ENCODE results near the gene EDN2. TPM values are rescaled to one million over a fixed set of nuclear protein-coding genes. Genes with fewer than 3 reads are reported as not detected.

The EDN2 gene
- total RNA-seq, 3 donors from 2014 or later = 2.3 to 3.8 TPM; not detected in 1

- Histone ChIP-seq H3K27me3 (no peaks in the 10 kb centered on the region), H3K27ac (no peak overlapping the region), H3K4me1 (peaks cover 8 to 13% of the 10 kb centered on the region in 2 donors), H3K9me3 (no peaks in the 10 kb centered on the region), H3K36me3 (no peaks in the 10 kb centered on the region), H3K4me3 (no peak overlapping the region)
- no peak for TF ChIP-seq POLR2AphosphoS5 (IDR thresholded peaks at IDR 0.05)
- TF ChIP-seq CTCF (IDR thresholded peaks at IDR 0.05) = no peak
- no peak for TF ChIP-seq POLR2A (IDR thresholded peaks at IDR 0.05)
- intact Hi-C loops (cut with DNase I; ENCODE audit: low total_unique reads) = no loop called here
- no peak for DNase-seq (ENCODE audit: low spot score in 2 of 2)
These were observed 50.2 kb downstream of the EDN2 start for GRCh38 chr1:41434306-41434705.

- TF ChIP-seq POLR2AphosphoS5 (IDR thresholded peaks at IDR 0.05) (no peak), CTCF (IDR thresholded peaks at IDR 0.05) (no peak), POLR2A (IDR thresholded peaks at IDR 0.05) (no peak)
- H3K36me3 ChIP-seq = no peaks in the 10 kb centered on the region
- peaks cover 8 to 13% of the 10 kb centered on the region in 2 donors for H3K4me1 ChIP-seq
- no peak for DNase-seq (ENCODE audit: low spot score in 2 of 2)
- no peak overlapping the region for H3K27ac ChIP-seq
- no peaks in the 10 kb centered on the region for H3K27me3 ChIP-seq
- no peak overlapping the region for H3K4me3 ChIP-seq
- H3K9me3 ChIP-seq = no peaks in the 10 kb centered on the region
- intact Hi-C loops (cut with DNase I; ENCODE audit: low total_unique reads) = no loop called here
These were observed 51.0 kb downstream of the EDN2 start for GRCh38 chr1:41433501-41433900.

- Histone ChIP-seq H3K4me1 (peaks cover 8 to 13% of the 10 kb centered on the region in 2 donors), H3K4me3 (peak overlapping the region in 1 of 3 donors; percentile 4), H3K36me3 (no peaks in the 10 kb centered on the region), H3K27ac (peak overlapping the region; percentile 38 to 76), H3K27me3 (no peaks in the 10 kb centered on the region), H3K9me3 (no peaks in the 10 kb centered on the region)
- intact Hi-C loops (cut with DNase I; ENCODE audit: low total_unique reads) = no loop called here
- DNase-seq (ENCODE audit: low spot score in 2 of 2) = peak; percentile 74 to 88
- TF ChIP-seq POLR2AphosphoS5 (IDR thresholded peaks at IDR 0.05) (peak in 1 of 3 donors; percentile 42), CTCF (IDR thresholded peaks at IDR 0.05) (peak; percentile 84 to 89 (median 85)), POLR2A (IDR thresholded peaks at IDR 0.05) (no peak)
These were observed 51.8 kb downstream of the EDN2 start for GRCh38 chr1:41432481-41433280.

- Histone ChIP-seq H3K4me3 (no peak overlapping the region), H3K4me1 (peaks cover 8 to 13% of the 10 kb centered on the region in 2 donors), H3K9me3 (no peaks in the 10 kb centered on the region), H3K36me3 (no peaks in the 10 kb centered on the region), H3K27me3 (no peaks in the 10 kb centered on the region), H3K27ac (peak overlapping the region; percentile 38 to 76)
- no peak for DNase-seq (ENCODE audit: low spot score in 2 of 2)
- intact Hi-C loops (cut with DNase I; ENCODE audit: low total_unique reads) = no loop called here
- TF ChIP-seq POLR2A (IDR thresholded peaks at IDR 0.05) = no peak
- no peak for TF ChIP-seq POLR2AphosphoS5 (IDR thresholded peaks at IDR 0.05)
- TF ChIP-seq CTCF (IDR thresholded peaks at IDR 0.05) = no peak
These were observed 52.8 kb downstream of the EDN2 start for GRCh38 chr1:41431490-41432350.

- Histone ChIP-seq H3K9me3 (no peaks in the 10 kb centered on the region), H3K4me3 (no peak overlapping the region), H3K36me3 (no peaks in the 10 kb centered on the region), H3K27me3 (no peaks in the 10 kb centered on the region), H3K27ac (no peak overlapping the region), H3K4me1 (peaks cover 8 to 13% of the 10 kb centered on the region in 2 donors)
- no peak for TF ChIP-seq POLR2A (IDR thresholded peaks at IDR 0.05)
- no peak for TF ChIP-seq CTCF (IDR thresholded peaks at IDR 0.05)
- TF ChIP-seq POLR2AphosphoS5 (IDR thresholded peaks at IDR 0.05) = no peak
- no peak for DNase-seq (ENCODE audit: low spot score in 2 of 2)
- intact Hi-C loops (cut with DNase I; ENCODE audit: low total_unique reads) = no loop called here
These were observed 53.9 kb downstream of the EDN2 start for GRCh38 chr1:41430582-41430981.

All from breast epithelium (tissue), 4 donors.